HCEC 1CT (cell line): ENCODE measurements around the gene OTC.

Experiments used
- DNase-seq: peaks from one replicate; pipeline ENCODE4 v3.0.0-alpha.2; 2017

Gene OTC

DNA sequence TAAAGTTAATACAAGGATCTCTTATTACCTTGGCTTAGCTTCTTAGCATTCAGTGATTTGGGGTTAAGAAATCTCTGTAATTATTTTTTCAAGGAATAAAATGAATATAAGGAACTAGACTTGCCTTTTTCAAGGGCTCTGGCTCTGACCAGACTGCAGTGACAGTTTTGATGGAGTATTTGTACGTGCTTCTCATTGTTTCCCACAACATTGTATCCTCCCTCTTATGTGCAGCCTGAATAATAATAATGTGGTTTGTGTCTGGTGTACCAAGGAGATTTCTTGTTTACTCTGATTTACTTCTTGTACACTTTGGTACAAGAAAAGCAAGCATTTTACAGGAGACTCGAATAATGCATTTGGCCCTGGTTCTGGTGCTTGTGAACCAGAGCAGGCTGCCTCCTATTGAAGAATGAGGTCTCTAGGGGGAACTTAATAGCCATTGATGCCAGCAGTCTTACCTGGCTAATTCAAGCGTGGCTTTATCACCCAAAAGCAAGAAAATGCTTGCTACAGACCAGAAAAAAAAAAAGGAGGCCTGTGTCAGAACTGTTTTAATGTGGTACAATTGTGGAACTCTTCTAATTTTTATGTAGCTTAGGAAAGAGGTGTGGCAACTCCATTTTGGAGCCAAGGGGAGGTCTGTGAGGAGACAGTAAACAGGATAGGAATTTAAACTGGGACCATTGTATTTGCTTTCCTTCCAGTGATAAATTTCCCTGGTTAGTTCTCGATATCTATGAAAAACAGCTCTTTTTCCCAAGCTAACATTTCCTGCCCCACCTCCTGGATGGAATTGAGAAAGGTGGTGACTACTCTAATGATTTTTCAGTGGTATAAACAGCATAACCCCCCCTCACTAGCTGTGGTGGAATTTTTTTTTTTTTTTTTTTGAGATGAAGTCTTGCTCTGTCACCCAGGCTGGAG, 5.6 kb downstream of the OTC start:
- no peak for DNase-seq

- no peak for DNase-seq
Measured at GRCh38 chrX:38363046-38363445, 10.6 kb downstream of the OTC start.

- DNase-seq, result no peak
Measured at GRCh38 chrX:38365954-38366353, 13.6 kb downstream of the OTC start.

GRCh38 chrX:38368774-38369173, 16.4 kb downstream of the OTC start:
- DNase-seq, result no peak

- no peak for DNase-seq
Measured at GRCh38 chrX:38371641-38372040, 19.2 kb downstream of the OTC start.

GRCh38 chrX:38374431-38374830, 22.0 kb downstream of the OTC start:
- DNase-seq, result no peak

GRCh38 chrX:38375891-38376290, 23.5 kb downstream of the OTC start:
- peak; percentile 1 for DNase-seq

GRCh38 chrX:38376747-38377146, 24.3 kb downstream of the OTC start:
- no peak for DNase-seq

- DNase-seq, result no peak
Measured at GRCh38 chrX:38379088-38379487, 26.7 kb downstream of the OTC start.

- no peak for DNase-seq
Measured at GRCh38 chrX:38382663-38383062, 30.3 kb downstream of the OTC start.

DNA sequence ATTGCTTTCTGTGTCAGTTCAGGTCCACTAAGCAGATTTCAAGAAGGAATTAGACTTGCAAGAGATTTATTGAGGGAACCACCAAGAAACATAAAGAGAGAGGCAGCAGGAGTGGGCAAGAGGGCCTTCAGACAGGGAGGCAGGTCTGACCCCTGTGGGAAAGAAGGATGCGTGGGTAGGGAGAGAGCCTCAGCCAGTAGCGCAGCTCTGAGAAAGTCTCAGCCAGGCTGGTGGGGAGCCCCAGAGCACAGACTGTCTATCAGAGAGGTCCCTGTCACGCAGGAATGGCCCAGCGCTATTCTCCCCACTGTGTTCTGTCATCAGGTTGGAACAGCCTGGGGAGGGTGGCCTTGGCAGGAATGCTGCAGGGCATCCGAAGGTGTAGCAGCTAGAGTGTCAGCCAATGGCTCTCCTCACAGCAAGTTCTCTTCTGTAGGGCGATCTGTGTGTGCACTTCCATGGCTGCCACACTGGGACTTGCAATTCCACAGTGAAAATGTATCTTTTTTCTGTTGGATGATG, 48.0 kb downstream of the OTC start:
- DNase-seq, result no peak

DNA sequence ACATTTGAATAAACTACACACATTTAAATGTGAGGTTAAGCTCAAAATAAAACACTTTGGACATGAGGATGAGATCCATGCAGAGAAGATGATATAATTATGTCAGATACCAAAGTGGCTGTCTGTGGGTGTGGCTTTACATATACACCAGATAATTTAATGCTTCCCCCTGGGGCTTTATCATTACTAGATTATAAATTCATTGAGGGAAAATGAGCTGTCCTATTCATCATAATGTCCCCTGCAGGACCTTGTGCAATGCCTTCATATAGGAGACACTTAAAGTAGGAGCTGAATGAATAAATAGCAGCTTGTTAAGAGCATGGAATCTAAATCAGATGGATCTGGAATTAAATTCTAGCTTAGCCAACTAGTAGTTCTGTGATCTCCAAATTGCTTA, 49.7 kb downstream of the OTC start:
- no peak for DNase-seq

DNA sequence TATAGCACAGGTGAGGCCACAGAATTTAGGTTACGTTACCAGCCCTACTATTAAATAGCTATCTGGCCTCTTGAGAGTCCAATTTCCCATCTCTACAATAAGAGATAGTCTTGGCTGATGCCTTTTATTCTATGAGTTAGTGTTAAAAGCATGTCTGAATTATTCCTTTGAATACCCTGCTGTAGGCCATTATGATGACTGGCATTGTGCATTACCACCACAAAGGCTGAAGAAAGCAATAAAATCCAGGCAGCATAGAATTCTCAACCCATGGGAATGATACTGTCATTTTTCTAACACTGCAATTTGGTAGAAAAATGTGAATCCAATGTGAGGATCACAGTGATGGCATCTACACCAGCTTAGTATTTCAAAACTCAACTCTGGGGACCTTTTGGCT, 51.4 kb downstream of the OTC start:
- DNase-seq, result no peak

- DNase-seq, result no peak
Measured at GRCh38 chrX:38407126-38407525, 54.7 kb downstream of the OTC start.

DNA sequence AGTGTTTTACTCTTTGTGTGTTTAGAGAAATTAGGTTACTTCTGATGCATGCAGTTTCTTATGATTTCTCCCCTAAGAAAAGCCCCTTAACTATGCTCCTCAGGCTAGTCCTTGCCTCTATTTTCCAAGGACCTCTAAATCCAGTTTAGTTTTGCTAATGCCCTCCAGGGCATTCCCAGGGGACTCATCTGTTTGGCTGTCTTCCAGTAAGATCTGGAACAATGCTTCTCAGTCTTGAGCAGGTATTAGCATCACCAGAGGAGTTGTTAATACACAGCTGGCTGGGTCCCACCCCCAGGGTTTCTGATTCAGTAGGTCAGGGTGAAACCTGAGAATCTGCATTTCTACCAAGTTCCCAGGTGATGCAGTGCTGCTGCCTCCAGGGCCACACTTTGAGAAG, 56.9 kb downstream of the OTC start:
- no peak for DNase-seq

DNA sequence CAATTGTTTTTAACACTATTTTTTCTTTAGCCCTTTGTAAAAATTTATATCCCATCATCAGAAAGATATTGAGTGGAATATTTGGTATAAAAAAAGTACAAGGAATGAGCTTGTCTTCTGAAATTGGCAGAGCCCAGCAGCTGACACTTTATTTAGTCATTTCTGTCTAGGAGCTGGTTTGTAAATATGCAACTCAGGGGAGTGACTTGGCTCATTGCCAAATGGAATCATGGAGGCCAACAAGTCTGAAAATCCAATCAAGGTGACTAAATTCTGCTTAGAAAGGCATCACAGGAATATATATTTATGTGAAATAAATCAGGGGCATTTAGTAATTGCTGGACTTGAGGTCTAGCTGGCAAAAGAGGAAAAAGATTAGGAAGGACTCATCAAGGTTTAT, 74.4 kb downstream of the OTC start:
- no peak for DNase-seq

GRCh38 chrX:38431525-38431924, 79.1 kb downstream of the OTC start:
- DNase-seq, result no peak

DNA sequence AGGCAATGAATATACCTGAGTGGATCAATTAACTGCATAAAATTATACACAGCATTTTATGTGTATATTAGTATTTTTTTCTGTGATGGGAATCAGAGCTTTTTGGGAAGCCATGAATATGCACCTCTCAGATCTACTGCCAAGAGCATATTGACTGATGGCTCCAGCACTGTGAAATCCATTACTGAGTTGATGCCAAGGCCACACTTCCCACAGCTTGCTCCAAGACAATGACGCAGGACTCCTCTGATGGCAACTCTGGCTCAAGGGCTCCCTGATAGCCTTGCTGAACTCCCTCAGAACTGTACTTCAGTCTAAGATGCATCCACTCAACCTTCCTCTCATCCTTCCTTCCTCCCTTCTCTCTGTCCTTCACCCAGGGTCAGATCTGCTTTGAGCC, 82.7 kb downstream of the OTC start:
- DNase-seq, result no peak

- peak; percentile 0 for DNase-seq
Measured at GRCh38 chrX:38437093-38437492, 84.7 kb downstream of the OTC start.

DNA sequence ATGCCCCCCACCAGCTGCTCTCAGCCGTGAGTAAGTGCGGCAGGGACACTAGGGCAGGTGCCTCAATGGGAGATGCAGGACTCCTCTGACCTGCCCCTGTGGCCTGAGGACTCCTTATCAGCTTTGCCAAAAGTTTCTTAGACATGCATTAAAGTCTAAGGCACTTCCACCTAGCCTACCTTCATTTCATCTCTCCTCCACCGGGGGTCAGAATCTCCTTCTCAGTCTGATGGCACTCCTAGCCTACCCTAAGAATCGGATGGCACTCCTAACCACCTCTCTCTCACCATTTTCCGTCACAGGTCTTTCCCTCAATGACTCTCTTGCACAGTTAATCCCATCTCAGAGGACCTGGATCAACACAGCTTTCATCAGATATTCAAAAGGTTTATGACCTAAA, 85.9 kb downstream of the OTC start:
- no peak for DNase-seq

DNA sequence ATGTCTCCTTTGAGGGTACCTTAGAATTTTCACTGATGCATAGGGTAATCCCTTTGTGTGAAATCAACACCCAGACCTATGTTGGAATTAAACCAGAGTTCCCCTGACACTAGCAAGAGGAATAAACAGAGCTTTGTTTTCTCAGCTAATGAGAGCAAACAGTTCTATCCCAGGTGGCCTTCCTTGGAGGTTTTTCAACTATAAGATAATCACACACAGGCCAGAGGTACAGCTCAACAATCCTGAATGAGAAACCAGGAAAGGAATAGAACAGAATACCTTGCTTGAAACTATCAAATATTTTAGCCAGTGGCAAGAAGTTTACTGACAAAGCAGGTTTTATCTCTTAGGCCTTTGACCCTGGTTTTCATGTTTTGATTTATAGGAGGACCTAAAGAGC, 100.2 kb downstream of the OTC start:
- DNase-seq, result no peak

- DNase-seq, result no peak
Measured at GRCh38 chrX:38458071-38458470, 105.7 kb downstream of the OTC start.

- no peak for DNase-seq
Measured at GRCh38 chrX:38462257-38462656, 109.9 kb downstream of the OTC start.

DNA sequence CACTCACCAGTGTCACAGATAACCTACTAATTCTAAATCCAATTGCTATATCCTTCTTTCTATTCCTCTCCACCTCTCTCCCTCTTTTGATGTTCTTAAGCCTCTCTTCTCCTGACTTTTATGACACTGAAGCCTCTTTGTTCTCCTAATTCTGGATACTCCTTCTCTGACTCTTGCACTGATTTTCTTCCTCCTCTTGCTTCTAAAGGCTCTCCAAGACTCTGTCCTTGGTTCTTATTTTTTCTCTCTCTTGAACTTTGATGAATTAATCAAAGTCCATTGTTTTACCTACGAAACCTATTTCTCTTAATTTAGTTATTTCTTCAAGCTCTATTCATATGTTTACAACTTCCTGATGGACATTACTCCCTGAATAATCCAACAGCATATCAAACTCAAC, 113.3 kb downstream of the OTC start:
- DNase-seq, result no peak
